B cell (primary cell): ENCODE data around the gene ULK1. TPM values are rescaled to one million over a fixed set of nuclear protein-coding genes. Genes with fewer than 3 reads are reported as not detected.
"Not testable (repeated sequence)": the region's sequence is repeated elsewhere in the genome, so short reads cannot be mapped to it uniquely, and the experiment has no call there.

ENCODE experiments used
- ATAC-seq: fragments of 200-7000 bp; cut with Tn5 transposase; one replicate; pipeline ENCODE4 v1.10.0; 2021; ENCODE audit warnings: low read depth, mild to moderate bottlenecking, moderate number of reproducible peaks, moderate library complexity
- CTCF ChIA-PET: fragments of 350-600 bp; sonication (Branson Sonifier 250); formaldehyde crosslinking; loops from one replicate; lab custom pipeline; 2021; ENCODE audit warnings: antibody characterized with exemption, inconsistent platforms; lab: Charles Lee
- POLR2A ChIA-PET: fragments of 350-600 bp; sonication (Branson Sonifier 250); formaldehyde crosslinking; loops from one replicate; lab custom pipeline; 2021; ENCODE audit warnings: antibody characterized with exemption; lab: Charles Lee
- DNase-seq: peaks from one replicate; pipeline ENCODE4 v3.0.0; 2013
- H2AFZ ChIP-seq: 2 replicates; pipeline ENCODE4 v1.6.1; 2012; ENCODE audit warnings: mild to moderate bottlenecking, low read depth, low read length; ENCODE audit not compliant: insufficient read depth, poor library complexity, severe bottlenecking
- H3K27ac ChIP-seq, 2 donors: 1 replicate in 1 of 2; 2 replicates in 1 of 2; pipeline ENCODE4 v1.5.1; 2012 to 2013; ENCODE audit warnings: low read length in 2 of 2, mild to moderate bottlenecking in 2 of 2, moderate library complexity in 1 of 2
- H3K27me3 ChIP-seq, 4 experiments: fragments of 200-600 bp in 1 of 4; sonication (generic) in 1 of 4; replicated peaks in 1 of 4; 1 replicate in 2 of 4; 2 replicates in 2 of 4; pipeline versions ENCODE4 v1.6.1 to v1.7.0; 2013 to 2016; ENCODE audit warnings: low read length in 3 of 4, mild to moderate bottlenecking in 2 of 4, mixed read lengths in 1 of 4, moderate library complexity in 1 of 4; ENCODE audit not compliant: insufficient read depth in 4 of 4, control insufficient read depth in 3 of 4; ENCODE audit errors: control extremely low read depth in 1 of 4
- H3K36me3 ChIP-seq, 2 experiments: replicated peaks in 1 of 2; 1 replicate in 1 of 2; 2 replicates in 1 of 2; pipeline versions ENCODE4 v1.6.1 to v1.7.1; 2013; ENCODE audit warnings: low read length in 1 of 2; ENCODE audit not compliant: insufficient read depth in 2 of 2, control insufficient read depth in 1 of 2; ENCODE audit errors: control extremely low read depth in 1 of 2, extremely low read depth in 1 of 2
- H3K4me1 ChIP-seq, 2 donors: fragments of 200-600 bp in 1 of 2; sonication (generic) in 1 of 2; 1 replicate in 1 of 2; 2 replicates in 1 of 2; pipeline versions ENCODE4 v1.5.1 to v1.6.1; 2013 to 2017; ENCODE audit warnings: low read length in 2 of 2; ENCODE audit not compliant: control insufficient read depth in 2 of 2, insufficient read depth in 2 of 2
- H3K4me2 ChIP-seq: replicated peaks from 2 replicates; pipeline ENCODE3; 2012; ENCODE audit warnings: mild to moderate bottlenecking, low read depth, low read length; ENCODE audit not compliant: poor library complexity, severe bottlenecking
- H3K4me3 ChIP-seq, 5 experiments: fragments of 200-600 bp in 1 of 5; sonication (generic) in 1 of 5; 1 replicate in 3 of 5; 2 replicates in 2 of 5; pipeline versions ENCODE4 v1.5.1 to v1.7.0; 2011 to 2016; ENCODE audit warnings: low read length in 4 of 5, mild to moderate bottlenecking in 4 of 5, low read depth in 2 of 5, control low read depth in 1 of 5, moderate library complexity in 1 of 5; ENCODE audit not compliant: insufficient read depth in 1 of 5; ENCODE audit errors: control extremely low read depth in 1 of 5, extremely low read depth in 1 of 5
- H3K79me2 ChIP-seq: fragments of 200-600 bp; sonication (generic); one replicate; pipeline ENCODE4 v1.6.0; 2016; ENCODE audit warnings: low read length; ENCODE audit not compliant: control insufficient read depth, insufficient read depth
- H3K9ac ChIP-seq: fragments of 200-600 bp; sonication (generic); 2 replicates; pipeline ENCODE4 v1.6.1; 2017; ENCODE audit warnings: mild to moderate bottlenecking, low read length, moderate library complexity
- H3K9me3 ChIP-seq, 3 donors: one replicate each; pipeline versions ENCODE4 v1.6.1 to v1.7.1; 2013; ENCODE audit warnings: low read length in 2 of 3; ENCODE audit not compliant: control insufficient read depth in 2 of 3, insufficient read depth in 1 of 3; ENCODE audit errors: control extremely low read depth in 1 of 3
- H4K20me1 ChIP-seq: 2 replicates; pipeline ENCODE4 v1.6.0; 2012; ENCODE audit warnings: mild to moderate bottlenecking, low read length; ENCODE audit not compliant: insufficient read depth, control insufficient read depth, poor library complexity, severe bottlenecking
- H3K27ac Mint-ChIP-seq: one replicate; pipeline ENCODE4 v1.8.0; 2021; ENCODE audit warnings: mixed read lengths
- H3K27me3 Mint-ChIP-seq: one replicate; pipeline ENCODE4 v1.8.0; 2021; ENCODE audit warnings: mixed read lengths
- H3K4me1 Mint-ChIP-seq: one replicate; pipeline ENCODE4 v1.8.0; 2021; ENCODE audit warnings: mixed read lengths
- H3K4me3 Mint-ChIP-seq: one replicate; pipeline ENCODE4 v1.8.0; 2021; ENCODE audit warnings: mixed read lengths
- H3K9me3 Mint-ChIP-seq: one replicate; pipeline ENCODE4 v1.8.0; 2022; ENCODE audit warnings: mixed read lengths; ENCODE audit not compliant: insufficient read depth
- WGBS: methylation state at CpG from one replicate; pipeline ENCODE4 v1.1.5; 2013; ENCODE audit warnings: missing lambda C conversion rate; ENCODE audit not compliant: insufficient coverage; 5-methylcytosine and 5-hydroxymethylcytosine counted together
- intact Hi-C: fragments of 100-400 bp; cut with micrococcal nuclease; formaldehyde crosslinking; loops from one replicate; pipeline ENCODE4 v1.10.0; 2022
- polyA plus RNA-seq: library from polyadenylated mRNA; depleted of rRNA; stranded (reverse); fragments of >200 nt; gene quantifications from 2 replicates; pipeline ENCODE4 v1.2.3, GENCODE V29; 2012
- total RNA-seq, 2 donors: library from RNA; stranded (reverse); fragments of 120-200 nt in 1 of 2; gene quantifications; 1 replicate in 1 of 2; 2 replicates in 1 of 2; pipeline versions ENCODE4 v1.2.3 to v1.2.4, GENCODE V29; 2013 to 2022

The ULK1 gene
- total and polyA plus RNA-seq, 2 donors (not counting 1 experiment from before 2014, with no cell fraction given), result 38.9 to 59.5 TPM

DNA sequence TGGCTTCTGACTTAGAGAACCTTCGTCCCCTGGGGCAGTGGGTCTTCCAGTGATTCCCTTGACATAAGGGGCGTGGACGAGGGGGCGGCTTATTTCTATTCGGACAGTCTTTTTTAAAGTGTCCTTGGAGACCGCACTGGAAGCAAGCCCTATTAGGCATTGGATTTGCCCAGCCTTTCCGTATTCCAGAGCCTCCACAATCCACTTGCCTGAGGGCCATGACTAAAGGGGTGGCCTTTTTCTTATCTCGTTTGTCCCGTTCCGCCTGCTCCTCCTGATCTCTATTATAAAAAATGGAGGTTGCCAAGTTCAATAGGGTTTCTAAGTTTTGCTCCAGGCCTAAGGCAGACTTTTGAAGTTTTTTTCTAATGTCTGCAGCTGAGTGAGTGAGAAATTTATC lies 17.2 kb upstream of the ULK1 start:
- H3K27ac Mint-ChIP-seq, H3K27ac ChIP-seq, H3K27me3 ChIP-seq, H3K4me2 ChIP-seq, H3K9me3 Mint-ChIP-seq, H2AFZ ChIP-seq, H3K4me1 ChIP-seq, H3K36me3 ChIP-seq, H3K9me3 ChIP-seq, ATAC-seq, H3K4me3 ChIP-seq, H3K4me3 Mint-ChIP-seq, H3K27me3 Mint-ChIP-seq, CTCF ChIA-PET, POLR2A ChIA-PET, intact Hi-C loops, H4K20me1 ChIP-seq, H3K9ac ChIP-seq, H3K79me2 ChIP-seq, H3K4me1 Mint-ChIP-seq, DNase-seq: not testable (repeated sequence)
- WGBS, result 91% methylated on average over 7 of the region's 10 CpGs

DNA sequence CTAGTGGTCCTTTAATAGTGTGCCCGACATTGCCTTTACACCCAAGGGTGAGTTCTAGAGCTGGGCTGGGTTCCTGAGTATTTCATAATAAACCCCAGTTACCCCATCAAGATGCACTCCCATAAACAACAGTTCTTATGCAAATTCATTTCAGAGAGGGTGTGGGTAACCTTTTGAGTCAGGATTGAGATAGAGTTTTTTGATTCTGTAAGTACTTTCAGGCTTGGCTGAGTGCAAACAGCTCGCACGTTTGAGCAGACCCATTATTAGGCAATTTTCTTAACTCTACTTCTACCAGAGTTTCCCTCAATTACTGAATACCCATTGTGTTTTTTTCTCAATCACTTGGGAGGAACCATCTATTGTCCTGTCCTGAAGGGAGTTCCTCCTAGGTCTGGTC lies 16.0 kb upstream of the ULK1 start:
- H3K27ac Mint-ChIP-seq, H2AFZ ChIP-seq, CTCF ChIA-PET, H3K4me1 ChIP-seq, H3K27me3 ChIP-seq, H3K4me3 ChIP-seq, H3K27me3 Mint-ChIP-seq, H3K9ac ChIP-seq, POLR2A ChIA-PET, intact Hi-C loops, H3K4me1 Mint-ChIP-seq, H4K20me1 ChIP-seq, H3K4me2 ChIP-seq, H3K27ac ChIP-seq, H3K9me3 ChIP-seq, H3K36me3 ChIP-seq, H3K4me3 Mint-ChIP-seq, DNase-seq, H3K79me2 ChIP-seq, ATAC-seq, H3K9me3 Mint-ChIP-seq: not testable (repeated sequence)
- no CpG with 5 or more reads among the region's 3 CpGs for WGBS
